Panc1 (cell line): ENCODE measurements around the gene ADGRL3.

ENCODE experiments used
- POLR2AphosphoS5 ChIP-seq: IDR thresholded peaks from 2 replicates; pipeline ENCODE4 v1.6.1; 2012; ENCODE audit warnings: mild to moderate bottlenecking, low read depth, low read length, moderate library complexity
- TF ChIP-seq, protein P1 (sequence below): fragments of 450-650 bp; IDR thresholded peaks from 2 replicates; pipeline ENCODE4 v1.5.1; 2017; ENCODE audit warnings: mild to moderate bottlenecking

DNA sequence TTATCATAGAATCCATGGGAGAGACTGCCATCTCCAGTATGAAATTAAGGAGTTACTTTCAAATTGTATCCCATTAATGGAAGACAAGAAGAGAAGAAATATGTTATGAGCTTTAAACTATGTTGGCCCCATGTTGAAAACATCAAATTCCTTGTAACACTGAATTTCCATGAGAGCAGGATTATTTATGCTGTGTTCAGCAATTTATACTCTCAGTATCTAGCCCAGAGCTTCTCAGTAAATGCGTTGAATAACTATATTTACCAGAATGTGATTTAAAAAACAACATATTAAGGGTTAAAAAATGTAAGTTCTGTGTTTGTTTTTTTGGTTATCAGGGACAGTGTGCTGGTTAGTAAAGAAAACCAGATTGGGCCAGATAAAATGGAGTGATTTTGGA lies 74.2 kb downstream of the ADGRL3 start:
- TF ChIP-seq, protein P1, sequence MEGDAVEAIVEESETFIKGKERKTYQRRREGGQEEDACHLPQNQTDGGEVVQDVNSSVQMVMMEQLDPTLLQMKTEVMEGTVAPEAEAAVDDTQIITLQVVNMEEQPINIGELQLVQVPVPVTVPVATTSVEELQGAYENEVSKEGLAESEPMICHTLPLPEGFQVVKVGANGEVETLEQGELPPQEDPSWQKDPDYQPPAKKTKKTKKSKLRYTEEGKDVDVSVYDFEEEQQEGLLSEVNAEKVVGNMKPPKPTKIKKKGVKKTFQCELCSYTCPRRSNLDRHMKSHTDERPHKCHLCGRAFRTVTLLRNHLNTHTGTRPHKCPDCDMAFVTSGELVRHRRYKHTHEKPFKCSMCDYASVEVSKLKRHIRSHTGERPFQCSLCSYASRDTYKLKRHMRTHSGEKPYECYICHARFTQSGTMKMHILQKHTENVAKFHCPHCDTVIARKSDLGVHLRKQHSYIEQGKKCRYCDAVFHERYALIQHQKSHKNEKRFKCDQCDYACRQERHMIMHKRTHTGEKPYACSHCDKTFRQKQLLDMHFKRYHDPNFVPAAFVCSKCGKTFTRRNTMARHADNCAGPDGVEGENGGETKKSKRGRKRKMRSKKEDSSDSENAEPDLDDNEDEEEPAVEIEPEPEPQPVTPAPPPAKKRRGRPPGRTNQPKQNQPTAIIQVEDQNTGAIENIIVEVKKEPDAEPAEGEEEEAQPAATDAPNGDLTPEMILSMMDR, result no peak
- TF ChIP-seq POLR2AphosphoS5, result no peak
